DMS79 treated with DMSO at 0.1 percent for 48 hours (cell line): ENCODE measurements around the gene SLC4A2.

Source experiments
- DNase-seq: peaks from one replicate; lab custom pipeline; 2025; lab: John Stamatoyannopoulos, UW

Gene SLC4A2

GRCh38 chr7:151045967-151046366 is 13.4 kb upstream of the SLC4A2 start:
- DNase-seq = no peak

- DNase-seq = peak; percentile 27
Measured at GRCh38 chr7:151046603-151047573, 12.5 kb upstream of the SLC4A2 start.

- no peak for DNase-seq
Measured at GRCh38 chr7:151047976-151048815, 11.2 kb upstream of the SLC4A2 start, which contains the start of gene ASIC3. Gene ASIC3, plus strand, starts transcription at chr7:151048531. Its CDS starts 355 bp downstream, at chr7:151048886.

- no peak for DNase-seq
Measured at GRCh38 chr7:151048911-151049463, 10.4 kb upstream of the SLC4A2 start.

- no peak for DNase-seq
Measured at GRCh38 chr7:151051108-151051507, 8.3 kb upstream of the SLC4A2 start.

- DNase-seq = no peak
Measured at GRCh38 chr7:151053096-151053495, 6.3 kb upstream of the SLC4A2 start.

- no peak for DNase-seq
Measured at GRCh38 chr7:151053751-151054150, 5.6 kb upstream of the SLC4A2 start.

- DNase-seq = no peak
Measured at GRCh38 chr7:151056283-151056665, 3.1 kb upstream of the SLC4A2 start.

GRCh38 chr7:151056666-151057505 is 2.5 kb upstream of the SLC4A2 start:
- no peak for DNase-seq

- no peak for DNase-seq
Measured at GRCh38 chr7:151057506-151057988, 1.8 kb upstream of the SLC4A2 start, which contains the start of gene CDK5. Gene CDK5, minus strand, starts transcription at chr7:151057897. Its CDS starts 49 bp downstream, at chr7:151057848.

- peak; percentile 98 for DNase-seq
Measured at GRCh38 chr7:151057989-151058780, 1.2 kb upstream of the SLC4A2 start.

- peak; percentile 46 for DNase-seq
Measured at GRCh38 chr7:151058781-151059366, 515 bp upstream of the SLC4A2 start.

GRCh38 chr7:151060113-151060415 is 675 bp downstream of the SLC4A2 start:
- DNase-seq = no peak

GRCh38 chr7:151060416-151061212 is 1.2 kb downstream of the SLC4A2 start:
- peak; percentile 22 for DNase-seq

GRCh38 chr7:151061213-151062110 is 2.1 kb downstream of the SLC4A2 start:
- DNase-seq = no peak

- DNase-seq = no peak
Measured at GRCh38 chr7:151062111-151062398, 2.7 kb downstream of the SLC4A2 start.

- DNase-seq = no peak
Measured at GRCh38 chr7:151062399-151063211, 3.2 kb downstream of the SLC4A2 start.

GRCh38 chr7:151063212-151063561 is 3.8 kb downstream of the SLC4A2 start:
- no peak for DNase-seq
